IPS-18c (cell line): ENCODE measurements around the gene DLG2.

ENCODE experiments used
- H3K4me3 ChIP-seq: 2 replicates; pipeline ENCODE4 v1.7.0; 2013; ENCODE audit warnings: low read depth, mild to moderate bottlenecking, low read length, moderate library complexity; ENCODE audit not compliant: insufficient read depth
- H3K9me3 ChIP-seq: one replicate; pipeline ENCODE4 v1.6.1; 2013; ENCODE audit warnings: mild to moderate bottlenecking, low read length, moderate library complexity; ENCODE audit not compliant: control insufficient read depth, insufficient read depth

Gene DLG2

DNA sequence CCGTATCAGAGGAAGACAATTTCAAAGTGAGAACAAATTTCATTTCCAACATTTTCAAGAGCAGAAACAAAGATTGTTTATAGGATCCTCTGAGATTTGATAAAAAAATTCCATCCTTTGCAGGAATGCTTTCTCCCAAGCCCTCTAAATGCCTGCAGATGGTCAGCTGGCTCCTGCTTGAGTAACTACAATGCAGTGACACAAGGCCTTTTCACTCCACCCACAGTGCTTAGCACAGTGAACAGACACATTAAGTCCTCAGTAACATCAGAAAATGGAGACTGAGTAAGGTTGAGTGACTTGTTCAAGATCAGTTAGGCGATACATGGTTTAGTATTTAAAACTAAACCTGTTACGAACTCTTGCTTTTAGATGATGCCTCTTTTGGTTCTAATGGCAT, 1813.8 kb downstream of the DLG2 start:
- no peak overlapping the region for H3K4me3 ChIP-seq
- no peaks in the 10 kb centered on the region for H3K9me3 ChIP-seq

DNA sequence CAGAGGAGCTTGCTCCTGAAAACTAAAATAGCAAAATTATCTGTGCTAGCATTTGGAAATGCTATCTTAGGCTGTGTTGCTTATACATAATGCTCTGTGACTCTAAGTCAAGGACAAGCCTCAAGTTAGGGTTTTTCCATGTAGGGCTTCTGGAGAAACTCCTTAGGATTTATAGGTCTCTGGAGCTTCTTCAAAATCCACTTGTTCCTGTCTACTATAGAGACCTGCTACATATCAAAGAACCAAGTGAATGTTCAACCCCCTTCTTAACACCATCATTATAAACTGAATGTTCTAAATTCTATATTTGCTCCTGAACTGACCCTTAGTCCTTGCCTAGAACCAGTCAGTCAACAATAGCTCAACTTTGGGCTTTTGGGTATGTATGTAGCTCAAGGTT, 1817.9 kb downstream of the DLG2 start:
- no peaks in the 10 kb centered on the region for H3K9me3 ChIP-seq
- no peak overlapping the region for H3K4me3 ChIP-seq

DNA sequence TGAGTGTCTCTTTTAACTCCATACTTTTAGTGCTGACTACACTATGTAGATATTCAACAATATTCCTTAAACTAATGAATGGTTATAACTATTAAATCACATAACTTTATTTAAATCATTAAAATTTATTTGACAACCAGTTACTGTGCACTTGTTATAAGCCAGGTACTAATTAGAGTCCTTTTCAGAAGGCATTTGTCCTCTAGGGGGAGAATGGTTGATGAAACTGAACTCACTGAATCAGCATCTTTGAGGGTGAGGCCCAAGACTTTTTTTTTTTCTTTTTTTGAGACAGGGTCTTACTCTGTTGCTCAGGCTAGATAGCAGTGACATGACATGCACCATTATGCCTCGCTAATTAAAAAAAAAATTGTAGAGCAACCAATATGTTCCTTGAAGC, 1825.3 kb downstream of the DLG2 start:
- Histone ChIP-seq H3K4me3 (no peak overlapping the region), H3K9me3 (no peaks in the 10 kb centered on the region)

DNA sequence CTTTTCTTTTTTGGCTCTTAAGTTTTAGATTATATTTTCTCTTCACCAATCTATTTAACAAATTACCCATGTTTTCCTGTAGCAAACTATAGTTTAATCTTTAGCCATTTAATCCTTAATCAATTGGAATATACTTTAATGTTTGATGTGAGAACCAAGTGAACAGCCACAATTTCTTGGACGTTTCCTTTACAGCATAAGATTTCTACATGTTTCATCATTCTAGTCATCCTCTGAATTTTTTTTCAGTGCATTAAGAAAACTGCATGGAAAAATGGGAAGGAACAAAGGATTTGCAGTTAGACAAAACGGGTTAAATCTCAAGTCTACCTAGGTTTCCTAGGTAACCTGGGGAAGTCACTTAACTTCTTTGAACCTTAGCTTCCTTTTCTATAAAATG, 1833.8 kb downstream of the DLG2 start:
- H3K4me3 ChIP-seq: no peak overlapping the region
- no peaks in the 10 kb centered on the region for H3K9me3 ChIP-seq

DNA sequence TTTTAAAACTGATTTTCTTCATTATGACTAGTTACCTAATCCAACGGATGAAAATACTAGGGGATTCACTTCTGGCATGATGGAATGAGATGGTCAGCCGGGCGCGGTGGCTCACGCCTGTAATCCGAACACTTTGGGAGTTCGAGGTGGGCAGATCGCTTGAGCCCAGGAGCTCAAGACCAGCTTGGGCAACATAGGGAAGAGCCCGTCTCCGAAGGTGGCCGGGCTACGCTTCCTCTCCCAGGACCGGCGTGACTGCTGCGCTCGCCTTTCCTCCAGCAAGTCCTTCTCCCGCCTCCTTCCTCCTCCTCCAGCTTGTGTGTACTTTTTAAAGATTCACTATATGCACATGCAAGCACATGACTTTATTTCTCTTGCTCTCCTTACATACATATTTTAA, 1835.6 kb downstream of the DLG2 start:
- no peaks in the 10 kb centered on the region for H3K9me3 ChIP-seq
- no peak overlapping the region for H3K4me3 ChIP-seq

DNA sequence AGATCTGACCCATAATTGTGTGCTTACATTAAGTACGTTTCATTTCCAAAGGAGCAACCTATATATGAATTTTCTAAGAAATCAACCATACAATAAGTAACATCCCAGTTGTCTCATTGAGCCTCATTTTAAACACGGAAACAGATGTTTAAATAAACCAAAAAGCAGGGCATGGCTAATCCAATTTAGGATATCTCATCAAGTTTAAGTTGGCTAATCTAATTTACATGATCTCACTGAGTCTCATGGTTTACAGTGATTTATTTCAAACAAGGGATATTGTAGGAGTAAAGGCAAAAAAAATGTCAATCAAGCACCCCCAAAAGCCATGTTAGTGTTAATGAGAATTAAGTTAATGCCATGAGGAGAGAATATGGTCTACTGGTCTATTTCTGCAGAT, 1841.2 kb downstream of the DLG2 start:
- H3K9me3 ChIP-seq: no peaks in the 10 kb centered on the region
- no peak overlapping the region for H3K4me3 ChIP-seq

DNA sequence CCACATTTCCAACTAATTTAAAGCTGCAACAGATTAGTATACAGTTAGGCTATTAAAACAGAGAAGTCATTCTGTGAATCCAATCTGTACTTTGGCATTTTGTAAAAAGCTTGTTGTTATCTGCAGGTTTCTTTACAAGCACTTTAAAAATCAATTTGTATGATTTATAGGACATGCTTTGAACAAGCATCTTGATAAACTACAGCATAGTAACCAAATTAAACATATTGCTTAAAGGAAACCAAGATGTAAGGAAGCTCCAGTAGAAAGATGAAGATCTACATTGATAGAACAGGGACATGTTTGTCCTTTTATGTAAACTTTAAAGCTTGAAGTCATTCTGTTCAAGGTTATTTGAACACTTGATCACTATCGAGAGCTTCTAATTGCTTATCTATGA, 1842.7 kb downstream of the DLG2 start:
- Histone ChIP-seq H3K4me3 (no peak overlapping the region), H3K9me3 (no peaks in the 10 kb centered on the region)

DNA sequence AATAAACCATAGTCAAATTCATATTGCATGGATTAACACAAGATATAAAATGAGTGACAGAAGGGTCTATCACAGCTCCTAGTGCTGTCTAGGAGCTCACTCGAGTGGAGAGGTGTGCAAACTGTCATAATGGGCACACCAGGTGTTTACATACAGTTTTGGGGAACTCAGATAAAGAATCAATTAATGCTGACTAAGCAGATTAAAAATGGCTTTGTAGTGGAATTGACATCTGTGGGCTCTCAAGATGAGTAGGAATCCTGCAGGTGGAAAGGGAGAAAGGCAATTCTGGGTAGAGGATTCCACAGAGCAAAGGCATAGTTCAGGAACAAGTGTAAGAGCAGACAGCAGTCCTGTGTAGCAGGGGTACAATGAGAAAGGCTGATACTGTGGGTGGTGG, 1844.8 kb downstream of the DLG2 start:
- no peak overlapping the region for H3K4me3 ChIP-seq
- H3K9me3 ChIP-seq: no peaks in the 10 kb centered on the region

DNA sequence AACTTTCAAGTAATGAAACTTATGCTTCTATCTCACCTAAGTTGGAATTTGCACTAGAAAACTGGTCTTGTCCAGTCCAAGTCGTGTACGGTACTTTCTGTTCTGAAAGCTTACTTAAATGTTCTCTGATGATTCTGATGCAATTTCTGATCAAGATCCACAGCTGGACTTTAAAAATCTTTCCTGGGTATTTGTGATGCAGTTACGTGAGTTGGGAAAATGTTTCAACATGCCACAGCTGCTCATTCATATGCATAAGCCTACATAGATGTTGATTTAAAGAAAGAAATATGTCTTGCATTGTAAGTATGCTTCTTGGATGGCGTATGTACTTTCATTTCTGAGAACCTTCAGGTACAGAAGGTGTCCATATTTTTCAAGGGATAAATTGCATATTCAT, 1847.3 kb downstream of the DLG2 start:
- Histone ChIP-seq H3K4me3 (no peak overlapping the region), H3K9me3 (no peaks in the 10 kb centered on the region)

DNA sequence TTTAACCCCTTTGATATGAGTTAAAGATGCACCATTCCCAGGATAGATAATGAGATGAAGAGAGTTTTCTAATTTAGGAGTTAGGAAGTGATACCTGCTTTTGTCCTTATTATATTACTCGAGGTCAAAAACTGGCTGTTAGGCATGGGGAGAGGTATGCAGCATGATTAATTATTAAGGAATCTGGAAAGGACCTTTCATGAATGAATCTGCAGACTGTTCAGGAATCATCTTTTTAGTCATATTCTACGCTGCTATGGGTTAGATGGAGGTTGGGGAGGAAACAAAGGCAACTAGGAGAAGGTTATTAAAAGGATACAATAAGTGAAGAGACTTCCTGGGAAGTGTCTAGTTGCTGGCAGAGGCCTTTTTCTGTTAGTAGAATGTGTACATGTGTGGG, 1848.5 kb downstream of the DLG2 start:
- Histone ChIP-seq H3K4me3 (no peak overlapping the region), H3K9me3 (no peaks in the 10 kb centered on the region)

DNA sequence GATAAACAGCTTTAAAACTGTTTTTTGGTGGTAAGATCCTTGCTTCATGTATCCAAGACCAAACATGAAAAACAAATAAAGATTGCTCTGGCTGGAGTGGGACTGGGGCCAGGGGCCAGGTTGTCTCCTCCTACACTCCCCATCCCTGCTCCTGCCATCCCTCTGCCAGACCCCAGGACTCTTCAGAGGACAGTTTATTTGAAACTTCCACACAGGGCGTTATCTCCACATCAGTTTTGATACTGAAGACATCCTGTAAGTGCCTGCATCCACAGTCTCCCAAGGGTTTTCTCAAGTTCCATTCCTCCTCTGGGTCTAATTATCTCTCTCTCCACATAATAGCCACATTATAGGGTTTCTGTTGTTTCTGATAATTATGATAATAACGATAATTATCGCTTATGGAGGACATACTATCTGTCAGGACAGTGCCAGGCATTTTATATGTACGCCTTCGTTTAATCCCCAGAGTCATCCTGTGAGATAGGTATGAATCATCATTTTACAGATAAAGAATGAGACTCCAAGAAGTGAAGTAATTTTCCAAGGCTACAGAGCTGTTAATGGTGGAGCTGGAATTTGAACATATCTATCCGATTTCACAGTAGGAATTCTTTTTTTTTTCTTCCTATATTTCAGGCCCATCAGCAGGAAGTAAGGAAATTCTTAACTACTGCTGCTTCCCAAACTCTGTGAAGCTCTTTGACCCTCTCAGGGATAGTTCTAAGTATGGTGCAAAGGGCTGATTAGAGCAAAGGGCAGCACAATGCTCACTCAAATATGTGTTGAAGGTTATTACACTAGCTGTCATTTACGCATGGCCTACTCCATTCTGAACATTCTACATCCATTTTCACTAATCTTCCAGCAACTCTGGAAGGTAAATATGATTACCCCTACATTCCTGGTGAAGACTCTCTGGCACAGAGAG, 1852.9 kb downstream of the DLG2 start:
- H3K9me3 ChIP-seq: no peaks in the 10 kb centered on the region
- H3K4me3 ChIP-seq: no peak overlapping the region

DNA sequence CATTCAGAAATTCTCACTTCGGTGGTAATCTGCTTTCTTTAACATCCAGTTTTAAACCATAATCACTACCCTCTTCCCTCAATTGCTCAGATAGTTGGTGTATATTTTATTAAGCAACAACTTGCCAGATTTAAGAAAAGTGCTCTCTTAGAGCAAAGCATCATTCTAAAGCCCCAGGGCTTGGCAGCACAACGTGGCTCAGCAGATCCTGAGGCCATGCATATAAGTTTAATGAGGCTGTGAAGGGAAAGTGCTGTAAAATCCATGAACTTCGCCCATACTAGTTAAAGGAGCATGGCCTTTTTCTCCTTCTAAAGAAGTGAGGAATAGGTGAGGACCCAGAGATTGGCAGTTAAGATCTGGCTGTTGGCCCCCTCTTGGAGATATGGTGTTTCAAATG, 1858.7 kb downstream of the DLG2 start:
- H3K9me3 ChIP-seq: no peaks in the 10 kb centered on the region
- H3K4me3 ChIP-seq: no peak overlapping the region

DNA sequence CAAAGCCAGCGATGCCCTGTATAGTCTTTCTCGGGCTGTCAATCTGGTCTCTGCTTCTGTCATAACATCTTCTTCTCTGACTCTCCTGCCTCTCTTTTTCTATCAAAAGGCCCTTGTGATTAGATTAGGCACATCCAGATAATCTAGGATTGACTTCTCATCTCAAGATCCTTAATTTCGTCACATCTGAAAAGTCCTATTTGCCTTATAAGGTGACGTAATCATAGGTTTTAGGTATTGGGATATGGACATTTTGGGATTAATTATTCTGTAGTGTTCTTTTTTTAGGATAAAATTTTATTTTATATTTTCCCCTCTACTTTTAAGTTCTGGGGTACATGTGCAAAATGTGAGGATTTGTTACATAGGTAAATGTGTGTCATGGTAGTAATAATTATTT, 1860.2 kb downstream of the DLG2 start:
- Histone ChIP-seq H3K4me3 (no peak overlapping the region), H3K9me3 (no peaks in the 10 kb centered on the region)

DNA sequence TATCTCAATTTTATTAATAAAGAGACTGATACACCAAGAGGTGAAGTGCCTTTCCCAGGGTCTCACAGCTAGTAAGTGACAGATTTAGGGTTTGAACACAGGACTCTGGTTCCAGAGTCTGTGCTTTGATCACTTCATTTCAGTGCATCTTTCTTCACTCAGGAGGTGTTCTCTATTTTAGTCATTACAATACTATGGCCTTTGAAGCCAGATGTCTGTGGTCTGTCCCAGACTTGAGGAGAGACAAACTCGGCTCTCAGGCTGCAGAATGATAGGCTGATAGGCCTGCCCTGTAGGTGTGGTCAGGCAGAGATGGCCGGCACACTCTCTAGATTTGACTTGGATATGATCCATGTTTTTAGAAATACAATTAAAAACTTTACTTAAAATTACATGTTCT, 1862.5 kb downstream of the DLG2 start:
- no peaks in the 10 kb centered on the region for H3K9me3 ChIP-seq
- no peak overlapping the region for H3K4me3 ChIP-seq

DNA sequence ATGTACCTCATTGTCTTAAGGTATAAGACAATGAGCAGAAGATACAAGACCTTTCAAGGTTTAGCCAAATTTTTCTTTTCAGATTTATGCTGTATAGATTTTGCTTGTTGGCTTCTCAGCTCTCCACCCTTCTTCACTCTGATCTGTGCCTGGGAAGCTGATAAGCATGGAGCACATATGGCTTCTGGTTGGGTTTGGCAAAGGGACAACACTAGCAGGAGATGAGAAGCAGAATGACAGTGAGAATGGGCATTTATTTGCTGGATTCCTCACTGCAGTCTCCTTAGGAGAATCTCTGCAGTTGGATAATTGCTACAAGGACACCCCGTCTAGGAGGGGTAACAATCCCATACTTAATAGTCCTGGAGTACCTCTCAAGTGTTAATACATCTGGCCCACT, 1866.2 kb downstream of the DLG2 start:
- no peaks in the 10 kb centered on the region for H3K9me3 ChIP-seq
- H3K4me3 ChIP-seq: no peak overlapping the region

DNA sequence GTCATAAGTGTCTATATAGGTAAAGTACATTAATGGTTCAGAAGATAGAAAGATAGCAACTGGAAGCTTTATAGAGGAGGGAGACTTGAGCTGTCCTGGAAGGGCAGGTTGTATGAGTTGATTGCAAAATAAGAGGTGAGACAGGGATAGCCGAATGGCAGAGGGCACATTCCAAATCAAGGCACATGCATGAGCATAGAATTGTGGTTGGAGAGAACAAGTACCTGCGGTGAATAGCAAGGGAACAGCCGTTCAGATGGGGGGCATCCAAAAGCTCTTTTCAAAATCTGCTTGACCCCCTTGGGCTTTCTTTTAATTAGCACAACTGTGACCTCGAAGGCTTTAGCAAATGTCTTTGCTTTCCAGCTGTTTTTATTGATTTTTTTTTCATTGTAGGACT, 1868.0 kb downstream of the DLG2 start:
- Histone ChIP-seq H3K9me3 (no peaks in the 10 kb centered on the region), H3K4me3 (no peak overlapping the region)

DNA sequence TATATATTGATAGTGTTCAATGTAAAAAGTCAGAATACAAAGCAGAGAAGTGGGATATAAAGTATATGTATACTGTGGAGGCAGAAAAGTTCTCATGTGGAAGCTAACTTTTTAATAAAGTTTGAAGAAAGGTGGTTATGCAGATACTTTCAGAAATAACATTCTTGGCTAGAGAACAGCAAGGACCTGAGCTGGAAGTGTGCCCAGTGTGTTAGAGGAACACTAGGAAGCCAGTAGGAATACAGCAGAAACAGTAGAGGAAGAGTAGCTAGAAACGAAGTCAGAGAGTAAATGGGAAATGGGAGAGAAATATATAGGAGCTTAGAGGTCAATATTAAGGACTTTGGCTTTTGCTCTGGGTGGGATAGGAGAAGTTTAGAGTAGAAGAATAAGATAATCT, 1876.1 kb downstream of the DLG2 start:
- Histone ChIP-seq H3K9me3 (no peaks in the 10 kb centered on the region), H3K4me3 (no peak overlapping the region)

DNA sequence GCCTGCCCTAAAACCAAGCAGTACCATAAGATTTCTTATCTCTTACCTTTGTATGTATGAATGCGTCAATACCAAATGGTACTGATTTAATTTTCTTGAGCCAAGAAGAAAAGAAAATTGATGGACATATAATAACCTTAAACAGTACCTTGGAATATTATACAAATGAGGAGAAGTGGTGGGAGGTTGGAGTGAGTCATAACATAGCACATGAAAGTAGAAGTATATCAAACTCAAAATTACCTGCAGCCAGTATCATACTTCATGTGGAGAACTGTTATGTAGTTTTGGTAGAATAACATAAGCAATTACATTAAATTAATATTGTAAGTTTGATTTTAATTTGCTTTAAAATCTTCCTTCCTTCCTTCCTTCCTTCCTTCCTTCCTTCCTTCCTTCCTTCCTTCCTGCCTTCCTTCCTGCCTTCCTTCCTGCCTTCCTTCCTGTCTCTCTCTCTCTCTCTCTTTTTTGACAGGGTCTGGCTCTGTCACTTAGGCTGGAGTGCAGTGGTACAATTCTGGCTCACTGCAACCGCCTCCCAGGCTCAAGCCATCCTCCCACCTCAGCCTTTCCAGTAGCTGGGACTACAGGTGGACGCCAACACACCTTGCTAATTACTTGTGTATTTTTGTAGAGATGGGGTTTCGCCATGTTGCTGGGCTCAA, 1880.1 kb downstream of the DLG2 start:
- Histone ChIP-seq H3K4me3 (no peak overlapping the region), H3K9me3 (no peaks in the 10 kb centered on the region)
